Activated T-cell treated with anti-CD3 and anti-CD28 coated beads for 24 hours (primary cell): ENCODE results near the gene ZNF512.
"Not testable (repeated sequence)": the region's sequence is repeated elsewhere in the genome, so short reads cannot be mapped to it uniquely, and the experiment has no call there.

ENCODE experiments used
- DNase-seq: peaks from one replicate; pipeline ENCODE4 v3.0.0-alpha.2; 2020; ENCODE audit warnings: low read depth

ZNF512 gene

GRCh38 chr2:27583390-27583915 lies 611 bp downstream of the ZNF512 start:
- no peak for DNase-seq

DNA sequence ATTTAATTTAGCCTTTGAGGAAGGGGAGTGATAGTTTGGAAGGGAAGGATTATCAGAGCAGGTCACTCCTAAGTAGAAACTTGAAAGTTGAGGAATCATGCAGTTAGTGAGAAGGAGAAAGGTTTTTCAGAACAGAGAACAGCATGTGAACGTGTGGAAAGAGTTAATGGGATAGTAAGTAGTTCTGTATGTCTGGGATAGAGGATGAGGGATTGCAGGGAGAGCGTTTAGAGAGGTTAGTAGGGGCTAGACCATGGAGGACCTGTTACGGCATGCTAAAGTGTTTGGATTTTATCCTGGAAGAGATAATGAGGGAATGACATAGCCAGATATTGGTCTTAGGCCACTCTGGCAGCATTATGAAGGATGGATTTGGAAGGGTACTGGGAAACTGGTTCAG lies 1.8 kb downstream of the ZNF512 start:
- DNase-seq = no peak

- no peak for DNase-seq
Measured at GRCh38 chr2:27587025-27587424, 4.2 kb downstream of the ZNF512 start.

- DNase-seq = no peak
Measured at GRCh38 chr2:27588308-27588707, 5.5 kb downstream of the ZNF512 start.

- DNase-seq = no peak
Measured at GRCh38 chr2:27591745-27592144, 8.9 kb downstream of the ZNF512 start.

GRCh38 chr2:27593240-27593639 lies 10.4 kb downstream of the ZNF512 start:
- no peak for DNase-seq

DNA sequence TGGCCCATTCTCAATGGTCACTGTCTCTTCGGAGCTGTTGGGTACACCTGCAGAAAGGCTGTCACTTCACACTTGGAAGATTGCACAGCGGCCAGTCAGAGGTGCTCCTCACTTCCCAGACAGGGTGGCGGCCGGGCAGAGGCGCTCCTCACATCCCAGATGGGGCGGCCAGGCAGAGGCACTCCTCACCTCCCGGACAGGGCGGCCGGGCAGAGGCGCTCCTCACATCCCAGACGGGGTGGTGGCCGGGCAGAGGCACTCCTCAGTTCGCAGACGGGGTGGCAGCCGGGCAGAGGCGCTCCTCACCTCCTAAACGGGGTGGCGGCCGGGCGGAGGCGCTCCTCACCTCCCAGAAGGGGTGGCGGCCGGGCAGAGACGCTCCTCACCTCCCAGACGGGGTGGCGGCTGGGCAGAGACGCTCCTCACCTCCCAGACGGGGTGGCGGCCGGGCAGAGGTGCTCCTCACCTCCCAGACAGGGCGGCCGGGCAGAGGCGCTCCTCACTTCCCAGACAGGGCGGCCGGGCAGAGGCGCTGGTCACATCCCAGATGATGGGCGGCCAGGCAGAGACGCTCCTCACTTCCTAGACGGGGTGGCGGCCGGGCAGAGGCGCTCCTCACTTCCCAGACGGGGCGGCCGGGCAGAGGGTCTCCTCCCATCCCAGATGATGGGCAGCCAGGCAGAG lies 11.3 kb downstream of the ZNF512 start:
- not testable (repeated sequence) for DNase-seq

DNA sequence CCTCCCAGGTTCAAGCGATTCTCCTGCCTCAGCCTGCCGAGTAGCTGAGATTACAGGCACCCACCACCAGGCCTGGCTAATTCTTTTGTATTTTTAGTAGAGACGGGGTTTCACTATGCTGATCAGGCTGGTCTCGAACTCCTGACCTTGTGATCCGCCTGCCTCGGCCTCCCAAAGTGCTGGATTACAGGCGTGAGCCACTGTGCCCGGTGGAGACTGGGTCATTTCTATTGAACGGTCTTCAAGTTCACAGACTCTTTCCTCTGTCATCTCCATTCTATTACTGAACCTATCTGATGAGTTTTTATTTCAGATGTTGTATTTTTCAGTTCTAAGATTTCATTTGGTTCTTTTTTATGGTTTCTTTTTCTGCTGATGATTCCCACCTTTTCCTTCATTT lies 12.6 kb downstream of the ZNF512 start:
- not testable (repeated sequence) for DNase-seq

- DNase-seq = no peak
Measured at GRCh38 chr2:27596627-27597026, 13.8 kb downstream of the ZNF512 start.

GRCh38 chr2:27606611-27607010 lies 23.8 kb downstream of the ZNF512 start:
- no peak for DNase-seq

- DNase-seq = no peak
Measured at GRCh38 chr2:27613985-27614384, 31.1 kb downstream of the ZNF512 start.

GRCh38 chr2:27615316-27615715 lies 32.5 kb downstream of the ZNF512 start:
- DNase-seq = no peak

DNA sequence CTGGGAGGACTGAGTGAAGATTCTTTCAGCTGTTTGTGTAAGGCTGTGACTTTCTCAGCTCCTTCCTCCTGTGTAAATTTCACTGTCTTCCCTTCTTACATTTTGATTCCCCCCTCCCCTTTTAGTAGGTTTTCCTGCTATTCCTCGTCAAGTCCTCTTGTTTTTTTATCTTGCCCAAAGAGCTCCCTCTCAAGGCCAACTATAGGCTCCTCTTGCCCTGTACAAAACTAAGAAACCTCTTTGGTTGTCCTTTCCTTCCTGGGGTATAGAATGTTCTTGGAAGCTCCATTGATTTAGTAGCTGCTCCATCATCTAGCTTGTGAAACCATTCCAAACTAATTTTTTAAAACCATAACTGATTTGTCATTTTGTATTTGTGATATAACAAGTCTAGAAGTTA lies 38.7 kb downstream of the ZNF512 start:
- DNase-seq = no peak

DNA sequence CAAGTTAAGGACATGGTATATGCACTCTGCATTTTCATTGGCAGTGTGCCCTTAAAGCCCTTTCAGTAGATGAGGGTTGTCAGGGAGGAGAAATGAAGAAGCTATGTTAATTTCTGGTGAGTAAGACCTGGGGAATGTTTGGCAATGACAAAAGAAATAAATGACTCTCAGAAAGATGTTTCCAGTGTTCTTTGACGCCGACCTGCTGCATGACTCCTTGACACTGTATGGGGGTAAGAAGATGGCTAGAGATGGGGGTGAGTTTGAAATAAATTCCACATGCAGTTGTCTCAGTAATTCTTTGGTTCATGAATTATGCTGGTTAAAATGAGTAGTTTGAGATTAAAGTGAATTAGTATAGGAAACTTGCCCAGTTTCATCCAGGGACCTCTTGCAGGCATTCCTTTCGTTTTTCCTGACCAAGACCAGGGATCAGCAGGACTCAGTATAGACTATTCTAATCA lies 40.1 kb downstream of the ZNF512 start:
- no peak for DNase-seq

DNA sequence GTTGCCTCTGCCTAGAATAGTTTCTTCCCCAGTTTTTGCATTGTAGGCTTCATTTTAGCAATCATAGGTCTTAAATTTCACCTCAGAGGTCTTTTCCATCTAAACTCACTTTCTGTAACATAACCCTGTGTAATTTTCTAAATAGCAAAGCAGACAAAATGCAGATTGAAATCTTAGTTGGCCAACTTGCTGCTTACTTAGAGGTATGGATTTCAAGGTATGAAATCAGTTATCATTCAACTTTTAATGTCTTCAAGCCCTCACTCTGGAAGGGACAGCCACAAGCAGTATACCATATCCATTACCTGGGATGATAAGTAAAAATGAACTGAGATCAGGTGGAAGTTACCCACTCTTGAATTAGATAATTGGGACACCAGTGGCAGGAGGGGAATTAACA lies 42.1 kb downstream of the ZNF512 start:
- no peak for DNase-seq

DNA sequence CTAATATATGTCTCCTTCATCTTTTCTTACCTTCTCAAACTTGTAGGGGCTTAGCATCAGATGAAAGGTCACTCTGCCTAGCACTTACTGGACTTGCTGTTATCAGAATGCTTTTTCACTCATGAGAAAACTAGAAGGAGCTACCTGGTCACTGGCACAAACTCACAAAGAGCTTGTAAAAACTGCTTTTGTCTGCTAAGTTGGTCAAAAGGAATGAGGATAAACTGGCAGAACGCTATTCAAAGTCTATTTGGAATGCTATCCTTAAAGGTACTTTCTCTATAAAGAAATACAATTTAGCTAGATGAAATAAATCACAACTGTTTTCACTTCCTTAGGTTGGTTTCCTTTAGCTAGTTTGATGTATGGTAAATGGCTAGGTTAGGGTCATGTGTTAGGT lies 43.5 kb downstream of the ZNF512 start:
- not testable (repeated sequence) for DNase-seq

DNA sequence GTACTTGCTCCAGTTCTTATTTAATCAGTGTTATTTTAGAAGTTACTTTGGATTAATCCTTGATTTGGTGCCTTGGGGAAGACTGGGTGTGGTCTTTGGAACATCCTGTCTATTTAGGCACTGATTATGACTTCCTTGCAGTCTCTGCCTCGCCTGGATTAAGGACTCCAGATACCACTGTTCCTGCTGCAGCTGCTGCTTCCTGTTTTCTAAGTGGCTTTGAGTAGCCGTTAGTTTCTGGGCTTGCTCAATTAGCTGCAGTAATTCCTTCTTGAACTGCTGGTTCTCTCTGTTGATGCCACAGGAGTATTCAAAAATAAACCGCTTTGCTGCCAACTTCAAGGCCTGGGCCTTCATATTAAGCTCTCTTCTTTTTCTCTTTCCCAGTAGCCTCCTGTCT lies 44.1 kb downstream of the ZNF512 start:
- DNase-seq = not testable (repeated sequence)

DNA sequence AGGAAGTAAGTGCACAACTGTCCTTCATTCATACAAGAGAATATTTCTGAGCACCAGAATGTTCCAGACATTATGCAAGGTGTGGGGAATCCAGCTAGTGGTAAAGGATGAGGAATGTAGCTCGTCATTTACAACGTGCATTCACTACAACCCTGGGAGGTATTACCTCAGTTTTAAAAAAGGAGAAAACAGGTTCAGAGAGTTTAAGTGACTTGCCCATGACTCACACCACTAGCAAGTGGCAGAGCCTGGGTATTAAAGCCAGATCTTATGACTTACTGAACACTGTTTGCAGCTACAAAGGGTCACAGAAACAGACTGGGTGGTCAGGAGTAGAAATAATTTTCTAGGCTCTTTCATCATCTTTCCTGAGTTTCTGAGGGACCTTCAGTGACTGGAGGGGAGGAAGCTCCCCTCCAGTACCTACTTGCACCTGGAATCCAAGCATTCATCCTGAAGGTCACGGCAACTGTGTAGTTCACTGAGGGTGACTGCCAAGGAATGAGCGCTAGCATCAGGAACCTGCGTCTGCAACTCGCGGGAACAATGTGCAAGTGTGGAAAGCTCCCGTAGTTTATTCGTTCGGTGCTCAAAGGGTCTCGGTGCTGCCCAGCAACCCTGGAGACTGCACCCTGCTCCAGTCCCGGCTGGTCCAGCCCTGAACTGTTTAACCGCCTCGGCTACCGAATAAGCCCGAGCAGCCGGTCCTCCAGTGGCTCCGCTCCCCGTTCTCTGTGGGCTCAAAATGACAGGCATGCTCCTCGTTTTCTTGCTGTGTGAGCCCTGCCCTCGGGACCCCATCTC lies 45.3 kb downstream of the ZNF512 start:
- no peak for DNase-seq

DNA sequence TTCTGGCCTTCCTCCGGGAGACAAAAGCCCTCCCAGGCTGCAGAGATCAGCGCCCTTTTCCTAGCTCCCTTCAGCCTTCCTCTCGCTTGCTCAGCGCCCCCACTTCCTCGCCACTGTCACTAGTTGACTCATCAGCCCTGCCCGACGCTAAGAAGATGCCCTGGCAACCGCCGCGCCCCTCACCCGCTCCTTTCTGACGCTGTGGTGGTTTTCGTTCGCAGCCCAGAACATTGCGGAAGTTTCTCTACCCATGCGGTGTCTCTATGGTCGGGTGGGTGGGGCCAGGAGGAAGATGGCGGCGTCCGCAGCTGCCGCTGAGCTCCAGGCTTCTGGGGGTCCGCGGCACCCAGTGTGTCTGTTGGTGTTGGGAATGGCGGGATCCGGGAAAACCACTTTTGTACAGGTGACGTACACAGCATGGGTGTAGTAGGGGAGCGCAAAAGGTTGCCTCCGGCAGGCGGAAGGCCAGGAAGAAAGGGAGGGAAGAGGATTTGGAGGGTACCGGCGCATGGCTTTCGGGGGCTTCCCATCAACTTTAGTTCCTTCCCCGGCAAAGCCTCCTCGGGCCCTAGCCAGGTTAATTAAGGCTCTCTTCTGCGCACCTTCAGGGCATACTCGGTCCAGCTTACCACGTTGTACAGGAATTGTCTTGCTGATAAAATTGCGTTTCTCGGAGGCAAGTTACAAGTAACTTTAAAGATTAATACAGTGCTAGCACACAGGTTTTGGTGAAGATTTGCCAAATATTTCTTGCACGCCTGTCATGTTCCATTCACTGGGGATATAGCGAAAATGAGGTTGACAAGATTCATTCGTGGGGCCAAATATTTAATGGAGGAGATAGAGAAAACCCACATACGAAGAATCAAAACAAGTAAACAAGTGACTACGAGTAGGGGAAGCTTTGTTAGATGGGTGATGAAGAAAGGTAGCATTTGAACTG lies 46.2 kb downstream of the ZNF512 start, which contains the start of the genes CCDC121 and GPN1:
Gene CCDC121 (minus strand): TSS at position 246 of the 943 bp plus-strand sequence. CDS start 1,213 bp downstream, outside the sequence.
Gene GPN1 (plus strand): TSS at position 284 of the 943 bp plus-strand sequence. CDS start 9 bp downstream, at position 293.
- DNase-seq = peak; percentile 93

- not testable (repeated sequence) for DNase-seq
Measured at GRCh38 chr2:27630257-27630656, 47.4 kb downstream of the ZNF512 start.

GRCh38 chr2:27634291-27634690 lies 51.4 kb downstream of the ZNF512 start:
- no peak for DNase-seq

DNA sequence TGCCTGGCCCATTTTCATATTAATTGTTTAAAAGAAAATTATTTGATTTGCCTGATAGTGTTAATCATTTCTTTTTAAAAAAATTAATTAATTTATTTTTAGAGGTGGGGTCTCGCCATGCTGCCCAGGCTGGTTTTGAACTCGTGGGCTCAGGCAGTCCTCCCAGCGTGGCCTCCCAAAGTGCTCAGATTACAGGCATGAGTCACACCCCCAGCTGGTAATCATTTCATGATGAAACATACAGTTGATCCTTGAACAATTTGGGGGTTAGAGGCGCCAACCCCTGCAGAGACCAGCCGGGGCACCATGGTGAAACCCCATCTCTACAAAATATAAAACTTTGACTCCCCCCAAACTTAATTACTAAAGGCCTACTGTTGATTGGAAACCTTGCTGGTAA lies 53.9 kb downstream of the ZNF512 start:
- DNase-seq = no peak
